ENCODE data around the gene GLB1L2.

The GLB1L2 gene

GRCh38 chr11:134399293-134399654, 67.5 kb downstream of the GLB1L2 start:
- Mint-ChIP-seq H3K36me3 (ENCODE audit: insufficient read depth) (no peaks in the 10 kb centered on the region), H3K4me1 (peaks cover 36% of the 10 kb centered on the region), H3K27me3 (peaks cover 10% of the 10 kb centered on the region), H3K27ac (ENCODE audit: low read depth) (no peak overlapping the region), H3K4me3 (no peak overlapping the region), H3K9me3 (no peaks in the 10 kb centered on the region)
- DNase-seq (ENCODE audit: low spot score in 2 of 2) (no peak), ATAC-seq (replicated peaks; ENCODE audit: extremely low read depth, poor library complexity, severe bottlenecking) (no peak)

GRCh38 chr11:134399996-134400395, 68.2 kb downstream of the GLB1L2 start:
- H3K27me3 Mint-ChIP-seq = peaks cover 16% of the 10 kb centered on the region
- ATAC-seq (replicated peaks; ENCODE audit: extremely low read depth, poor library complexity, severe bottlenecking) = no peak

GRCh38 chr11:134401825-134402809, 70.3 kb downstream of the GLB1L2 start:
- H3K27ac Mint-ChIP-seq (ENCODE audit: low read depth) = peak overlapping the region; percentile 53
- H3K27me3 Mint-ChIP-seq = peaks cover 19% of the 10 kb centered on the region
- no peaks in the 10 kb centered on the region for H3K9me3 Mint-ChIP-seq
- no peak for DNase-seq (ENCODE audit: low spot score in 2 of 2)
- H3K4me3 Mint-ChIP-seq = no peak overlapping the region
- H3K36me3 Mint-ChIP-seq (ENCODE audit: insufficient read depth) = no peaks in the 10 kb centered on the region
- no peak for ATAC-seq (replicated peaks; ENCODE audit: extremely low read depth, poor library complexity, severe bottlenecking)
- H3K4me1 Mint-ChIP-seq = peaks cover 31% of the 10 kb centered on the region

More at GRCh38 chr11:134399996-134400395, 68.2 kb downstream of the GLB1L2 start:
- Mint-ChIP-seq H3K4me3 (no peak overlapping the region), H3K9me3 (no peaks in the 10 kb centered on the region), H3K27ac (ENCODE audit: low read depth) (peak overlapping the region; percentile 14), H3K4me1 (peaks cover 31% of the 10 kb centered on the region), H3K36me3 (ENCODE audit: insufficient read depth) (no peaks in the 10 kb centered on the region)
- no peak for DNase-seq (ENCODE audit: low spot score in 2 of 2)

GRCh38 chr11:134402910-134403309, 71.1 kb downstream of the GLB1L2 start:
- H3K9me3 Mint-ChIP-seq = no peaks in the 10 kb centered on the region
- H3K27me3 Mint-ChIP-seq = peaks cover 27% of the 10 kb centered on the region
- no peak overlapping the region for H3K4me3 Mint-ChIP-seq
- ATAC-seq (replicated peaks; ENCODE audit: extremely low read depth, poor library complexity, severe bottlenecking) (no peak), DNase-seq (ENCODE audit: low spot score in 2 of 2) (no peak)
- H3K36me3 Mint-ChIP-seq (ENCODE audit: insufficient read depth) = no peaks in the 10 kb centered on the region
- peak overlapping the region; percentile 53 for H3K27ac Mint-ChIP-seq (ENCODE audit: low read depth)
- H3K4me1 Mint-ChIP-seq = peaks cover 36% of the 10 kb centered on the region

- ATAC-seq (replicated peaks; ENCODE audit: extremely low read depth, poor library complexity, severe bottlenecking) = no peak
- Mint-ChIP-seq H3K27ac (ENCODE audit: low read depth) (no peak overlapping the region), H3K27me3 (peaks cover 35% of the 10 kb centered on the region), H3K36me3 (ENCODE audit: insufficient read depth) (no peaks in the 10 kb centered on the region), H3K4me1 (peaks cover 40% of the 10 kb centered on the region), H3K9me3 (no peaks in the 10 kb centered on the region), H3K4me3 (no peak overlapping the region)
- DNase-seq (ENCODE audit: low spot score in 2 of 2) = no peak
Measured at GRCh38 chr11:134404575-134405341, 73.0 kb downstream of the GLB1L2 start.

- no peaks in the 10 kb centered on the region for H3K9me3 Mint-ChIP-seq
- no peak for DNase-seq (ENCODE audit: low spot score in 2 of 2)
- no peaks in the 10 kb centered on the region for H3K36me3 Mint-ChIP-seq (ENCODE audit: insufficient read depth)
- H3K4me3 Mint-ChIP-seq = no peak overlapping the region
- ATAC-seq (replicated peaks; ENCODE audit: extremely low read depth, poor library complexity, severe bottlenecking) = no peak
- peaks cover 38% of the 10 kb centered on the region for H3K27me3 Mint-ChIP-seq
- no peak overlapping the region for H3K27ac Mint-ChIP-seq (ENCODE audit: low read depth)
- peaks cover 40% of the 10 kb centered on the region for H3K4me1 Mint-ChIP-seq
Measured at GRCh38 chr11:134405436-134405835, 73.6 kb downstream of the GLB1L2 start.

GRCh38 chr11:134405841-134406240, 74.1 kb downstream of the GLB1L2 start:
- H3K4me1 Mint-ChIP-seq = peaks cover 41% of the 10 kb centered on the region
- H3K27me3 Mint-ChIP-seq = peaks cover 38% of the 10 kb centered on the region
- ATAC-seq (replicated peaks; ENCODE audit: extremely low read depth, poor library complexity, severe bottlenecking) (no peak), DNase-seq (ENCODE audit: low spot score in 2 of 2) (no peak)
- no peaks in the 10 kb centered on the region for H3K9me3 Mint-ChIP-seq
- H3K4me3 Mint-ChIP-seq = no peak overlapping the region
- H3K36me3 Mint-ChIP-seq (ENCODE audit: insufficient read depth) = no peaks in the 10 kb centered on the region
- H3K27ac Mint-ChIP-seq (ENCODE audit: low read depth) = no peak overlapping the region

- peaks cover 47% of the 10 kb centered on the region for H3K4me1 Mint-ChIP-seq
- peaks cover 4% of the 10 kb centered on the region for H3K36me3 Mint-ChIP-seq (ENCODE audit: insufficient read depth)
- DNase-seq (ENCODE audit: low spot score in 2 of 2) (no peak), ATAC-seq (replicated peaks; ENCODE audit: extremely low read depth, poor library complexity, severe bottlenecking) (peak; percentile 70)
- H3K27me3 Mint-ChIP-seq = peaks cover 41% of the 10 kb centered on the region
- H3K4me3 Mint-ChIP-seq = peak overlapping the region; percentile 32
- H3K27ac Mint-ChIP-seq (ENCODE audit: low read depth) = peak overlapping the region; percentile 75
- no peaks in the 10 kb centered on the region for H3K9me3 Mint-ChIP-seq
Measured at GRCh38 chr11:134406264-134407185, 74.7 kb downstream of the GLB1L2 start.

GRCh38 chr11:134407321-134407828, 75.6 kb downstream of the GLB1L2 start:
- H3K4me3 Mint-ChIP-seq = peak overlapping the region; percentile 32
- peak overlapping the region; percentile 75 for H3K27ac Mint-ChIP-seq (ENCODE audit: low read depth)
- H3K9me3 Mint-ChIP-seq = no peaks in the 10 kb centered on the region
- DNase-seq (ENCODE audit: low spot score in 2 of 2) (no peak), ATAC-seq (replicated peaks; ENCODE audit: extremely low read depth, poor library complexity, severe bottlenecking) (no peak)
- peaks cover 41% of the 10 kb centered on the region for H3K4me1 Mint-ChIP-seq
- peaks cover 41% of the 10 kb centered on the region for H3K27me3 Mint-ChIP-seq
- H3K36me3 Mint-ChIP-seq (ENCODE audit: insufficient read depth) = peaks cover 5% of the 10 kb centered on the region

- no peak overlapping the region for H3K4me3 Mint-ChIP-seq
- peak overlapping the region; percentile 75 for H3K27ac Mint-ChIP-seq (ENCODE audit: low read depth)
- peaks cover 41% of the 10 kb centered on the region for H3K27me3 Mint-ChIP-seq
- H3K36me3 Mint-ChIP-seq (ENCODE audit: insufficient read depth) = peaks cover 5% of the 10 kb centered on the region
- ATAC-seq (replicated peaks; ENCODE audit: extremely low read depth, poor library complexity, severe bottlenecking) = no peak
- H3K9me3 Mint-ChIP-seq = no peaks in the 10 kb centered on the region
- no peak for DNase-seq (ENCODE audit: low spot score in 2 of 2)
- peaks cover 38% of the 10 kb centered on the region for H3K4me1 Mint-ChIP-seq
Measured at GRCh38 chr11:134407923-134408322, 76.1 kb downstream of the GLB1L2 start.

GRCh38 chr11:134409552-134410429, 78.0 kb downstream of the GLB1L2 start:
- DNase-seq (ENCODE audit: low spot score in 2 of 2) (no peak), ATAC-seq (replicated peaks; ENCODE audit: extremely low read depth, poor library complexity, severe bottlenecking) (no peak)
- no peak overlapping the region for H3K27ac Mint-ChIP-seq (ENCODE audit: low read depth)
- peak overlapping the region; percentile 83 for H3K4me3 Mint-ChIP-seq
- H3K4me1 Mint-ChIP-seq = peaks cover 47% of the 10 kb centered on the region
- peaks cover 44% of the 10 kb centered on the region for H3K27me3 Mint-ChIP-seq
- no peaks in the 10 kb centered on the region for H3K9me3 Mint-ChIP-seq
- H3K36me3 Mint-ChIP-seq (ENCODE audit: insufficient read depth) = peaks cover 5% of the 10 kb centered on the region
